ENCODE measurements around the gene FARS2.

GRCh38 chr6:5679691-5680090, 418.4 kb downstream of the FARS2 start:
- TF ChIP-seq CTCF (optimal IDR thresholded peaks at IDR 0.05 in 1 of 3, IDR thresholded peaks at IDR 0.05 in 1 of 3, conservative IDR thresholded peaks at IDR 0.05 in 1 of 3; ENCODE audit: extremely low read depth in 1 of 3, insufficient read depth in 2 of 3, low read length in 3 of 3) (no peak), EZH2 (IDR thresholded peaks at IDR 0.05; ENCODE audit: low read length) (no peak)
